ENCODE results near the gene DHX16.

DHX16 gene

DNA sequence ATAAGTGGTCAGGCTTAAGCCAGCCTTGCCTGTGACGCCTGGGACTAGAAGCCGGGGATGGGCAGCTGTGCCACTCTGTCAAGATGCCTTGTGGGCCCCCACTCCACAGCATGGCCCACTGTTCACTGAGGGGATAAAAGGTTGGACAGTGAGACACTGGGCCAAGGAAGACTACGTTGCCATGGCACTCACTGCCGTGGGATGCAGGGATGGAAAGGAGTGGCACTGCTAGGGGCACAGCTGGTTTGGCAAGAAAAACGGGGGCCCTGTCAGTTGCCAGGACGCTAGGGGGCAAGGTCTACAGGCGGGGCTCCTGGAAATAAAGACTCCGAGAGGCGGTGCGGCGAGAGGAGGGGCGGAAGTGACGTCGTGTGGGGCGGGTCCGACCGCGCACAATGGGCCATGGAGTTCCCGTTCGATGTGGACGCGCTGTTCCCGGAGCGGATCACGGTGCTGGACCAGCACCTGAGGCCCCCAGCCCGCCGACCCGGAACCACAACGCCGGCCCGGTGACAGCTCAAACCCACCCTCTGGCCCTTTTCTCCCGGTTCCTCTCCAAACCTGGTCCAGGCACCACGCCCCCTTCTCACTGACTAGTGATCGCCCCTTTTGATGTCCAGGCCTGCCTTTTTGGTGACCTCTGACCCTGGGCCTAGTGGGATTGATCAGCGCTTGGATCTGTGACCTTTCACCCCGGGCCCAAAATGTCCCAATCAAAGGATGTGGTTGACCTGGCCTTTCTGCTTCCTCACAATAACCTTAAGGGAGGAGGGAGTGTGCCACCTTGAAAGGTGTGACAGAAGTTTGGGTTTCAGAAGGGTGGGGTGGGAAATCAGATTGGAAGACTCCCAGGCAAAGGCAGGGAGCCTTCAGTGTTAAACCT, 46.1 kb downstream of the DHX16 start, which contains the start of gene ATAT1:
ATAT1 (plus strand) TSS at position 391 of the 883 bp plus-strand sequence.
- DNase-seq, result peak; percentile 88 to 93 (median 88)

- no peak for DNase-seq
These were observed 47.3 kb downstream of the DHX16 start for GRCh38 chr6:30625511-30625910.

DNA sequence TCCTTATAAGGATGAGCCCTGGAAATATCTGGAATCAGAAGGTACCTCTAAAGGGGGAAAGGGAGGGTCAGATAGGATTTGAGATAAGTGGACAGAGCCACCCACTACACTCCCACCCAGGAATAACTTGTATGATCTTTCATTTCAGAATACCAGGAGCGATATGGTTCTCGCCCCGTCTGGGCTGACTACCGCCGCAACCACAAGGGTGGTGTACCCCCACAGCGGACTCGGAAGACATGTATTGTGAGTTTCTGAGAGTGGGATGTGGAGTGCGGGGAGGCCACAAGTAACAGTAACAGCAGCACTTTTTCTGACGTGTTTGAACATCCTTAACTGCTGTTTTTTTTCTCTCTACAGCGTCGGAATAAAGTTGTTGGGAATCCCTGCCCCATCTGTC, 53.2 kb downstream of the DHX16 start:
- no peak for DNase-seq

DNA sequence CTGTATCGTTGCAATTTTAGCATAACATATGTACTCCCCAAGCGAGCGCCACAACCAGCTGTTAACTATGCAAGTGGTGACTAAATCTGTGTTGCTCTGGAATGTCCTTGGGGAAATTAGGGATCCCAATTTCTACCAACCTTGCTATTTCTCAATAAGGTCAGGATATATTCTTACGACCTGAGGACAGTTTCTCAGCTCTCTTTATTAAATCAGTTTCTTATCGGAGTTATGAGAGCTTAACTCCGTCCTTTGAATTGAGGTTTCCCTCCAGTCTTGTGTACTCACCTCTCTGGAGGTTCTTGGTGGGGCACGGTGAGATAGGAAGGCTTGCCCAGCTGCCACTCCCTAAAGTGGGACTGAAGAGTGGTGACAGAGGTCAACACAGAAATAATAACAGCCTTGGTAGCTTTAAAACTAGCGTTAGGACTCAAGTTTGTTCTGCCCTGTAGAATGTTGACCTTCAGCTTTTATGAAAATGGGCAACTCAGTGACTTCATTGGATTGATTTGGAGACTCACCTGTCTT, 54.5 kb downstream of the DHX16 start:
- no peak for DNase-seq

GRCh38 chr6:30617565-30618269, 55.1 kb downstream of the DHX16 start, which contains the start of gene MRPS18B:
Gene MRPS18B (plus strand): TSS chr6:30617840. CDS start chr6:30617866, 26 bp downstream.
- DNase-seq, result peak; percentile 97 to 99 (median 98)

DNA sequence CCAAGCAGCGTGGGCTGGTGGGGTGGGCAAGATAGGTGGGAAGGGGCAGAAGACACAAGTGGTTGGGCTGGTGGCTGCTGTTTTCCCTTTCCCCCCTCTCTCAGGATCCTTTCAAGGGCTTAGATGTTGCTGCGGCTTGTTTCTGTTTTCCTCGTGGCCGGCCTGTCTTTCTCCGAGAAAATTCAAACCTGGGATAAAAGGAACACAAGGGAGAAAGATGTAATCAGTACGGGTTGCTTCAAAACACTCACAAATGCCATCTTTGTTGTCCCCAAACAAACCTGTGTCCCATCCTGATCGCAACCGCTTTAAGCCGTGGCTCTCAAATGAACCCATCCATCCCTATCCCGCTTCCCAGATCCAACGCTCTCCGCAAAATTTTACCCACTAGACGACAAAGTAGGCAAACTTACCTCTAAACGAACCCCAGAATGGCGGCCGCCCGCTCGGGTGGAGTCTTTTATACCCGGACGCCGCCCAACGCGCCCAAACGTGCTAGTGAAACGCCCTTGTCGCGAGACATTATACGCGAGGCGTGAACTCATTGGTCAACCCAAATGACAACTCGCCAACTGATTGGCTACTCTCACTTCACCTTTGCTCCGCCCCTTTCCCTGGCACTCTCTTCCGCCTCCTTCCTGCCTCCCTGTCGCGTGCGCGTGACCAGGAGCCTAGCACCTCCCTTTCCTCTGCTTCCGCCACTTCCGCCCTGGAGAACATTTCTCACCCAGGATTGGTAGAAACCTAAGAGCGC, 55.8 kb downstream of the DHX16 start, which contains the start of gene PPP1R10:
PPP1R10 (minus strand) TSS at position 433 of the 754 bp plus-strand sequence. CDS start 7,299 bp downstream, outside the sequence.
- DNase-seq, result peak; percentile 99 to 100 (median 100)

DNA sequence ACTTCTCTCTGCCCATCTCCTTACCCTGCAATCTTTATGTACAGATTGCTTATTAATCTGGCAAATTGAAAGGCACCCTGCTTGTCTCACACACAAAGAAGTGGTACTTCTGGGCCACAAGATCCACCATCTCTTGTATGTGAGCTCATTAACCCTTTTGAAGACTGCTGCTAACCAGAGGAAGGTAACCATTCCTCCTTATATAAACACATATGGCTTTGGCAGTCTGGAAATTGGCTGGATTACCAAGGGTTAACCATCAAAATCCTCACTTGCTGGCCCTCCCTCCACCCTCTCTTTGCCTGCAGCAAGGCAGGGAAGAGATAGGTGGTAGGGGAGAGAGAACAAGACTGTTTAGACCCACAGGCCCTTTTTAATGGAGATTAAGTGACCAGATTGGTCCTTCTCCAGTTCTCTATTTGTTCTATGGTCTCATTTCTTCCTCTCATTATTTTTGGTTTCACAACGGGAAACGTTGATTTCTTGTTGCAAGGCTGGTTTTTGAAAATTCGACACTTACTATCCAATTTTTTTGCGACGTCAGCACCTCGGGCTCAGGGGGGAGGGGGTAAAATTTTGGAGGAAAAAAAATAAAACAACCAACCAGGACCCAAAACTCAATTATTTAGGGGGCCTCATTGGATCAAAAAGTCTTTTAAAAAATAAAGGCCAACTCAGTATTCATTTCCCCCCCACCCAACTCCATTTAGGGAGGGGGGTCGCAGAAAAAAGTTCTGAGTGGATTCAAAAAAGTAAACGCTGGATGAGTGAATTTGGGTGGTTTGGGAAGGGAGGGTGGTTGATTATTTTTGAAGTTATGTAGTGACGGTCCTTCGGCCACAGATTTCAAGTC, 56.6 kb downstream of the DHX16 start:
- peak in 2 of 3 donors; percentile 14 to 31 for DNase-seq

- DNase-seq, result peak; percentile 42 to 53 (median 46)
These were observed 57.4 kb downstream of the DHX16 start for GRCh38 chr6:30615219-30615957.

DNA sequence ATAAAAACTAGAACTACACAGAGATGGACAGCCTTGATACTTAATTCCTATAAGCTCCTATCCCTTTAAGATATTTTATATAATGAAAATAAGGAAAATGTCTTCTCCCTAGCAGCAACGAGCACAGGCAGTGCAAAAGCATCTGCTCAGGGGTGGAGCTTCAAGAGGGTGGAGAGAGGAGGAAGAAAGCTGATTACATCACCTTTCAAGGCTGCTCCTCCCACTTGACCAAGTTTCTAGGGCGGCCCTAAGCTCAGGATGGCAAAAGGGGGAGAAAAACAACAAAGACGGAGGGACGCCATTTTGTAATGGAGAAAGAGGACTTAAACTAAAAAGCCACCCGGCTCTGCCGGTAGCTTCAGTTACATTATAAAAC, 58.0 kb downstream of the DHX16 start:
- DNase-seq, result peak; percentile 93 to 97 (median 97)

DNA sequence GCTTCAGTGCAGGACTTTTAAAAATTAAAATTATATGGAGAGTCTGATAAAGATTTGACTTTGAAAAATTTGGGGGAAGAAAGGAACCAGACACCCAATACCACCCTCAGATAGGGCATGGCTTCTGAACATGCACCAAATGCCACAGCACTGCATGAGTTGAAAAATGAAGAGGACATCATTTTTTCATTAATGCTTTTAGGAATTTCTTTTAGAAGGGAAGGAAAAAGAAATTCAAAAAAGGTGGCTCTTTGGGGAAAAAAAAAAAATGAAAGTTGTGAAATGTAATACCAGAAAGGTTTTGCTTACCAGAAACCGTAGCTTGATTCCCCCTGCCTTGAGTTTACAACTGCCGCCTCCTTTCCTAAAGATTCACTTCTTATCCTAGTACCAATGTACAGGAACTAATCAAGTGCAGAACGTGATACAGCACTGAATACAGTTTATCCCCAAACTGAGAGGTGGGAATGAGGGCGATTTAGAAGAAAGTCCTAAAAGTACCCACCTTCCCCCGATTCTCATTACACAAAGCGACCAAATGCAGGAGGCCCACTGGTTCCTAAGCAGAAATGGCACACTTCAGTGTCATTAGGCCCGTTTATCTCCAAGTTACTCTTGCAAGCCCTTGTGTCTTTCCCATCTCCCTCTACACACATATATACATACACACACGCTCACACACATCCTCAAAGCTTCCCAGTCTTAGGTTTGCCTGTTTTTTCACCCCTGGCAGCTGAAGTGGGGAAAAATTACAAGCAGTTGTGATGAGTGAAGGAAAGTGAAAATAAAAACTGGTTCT, 58.6 kb downstream of the DHX16 start:
- DNase-seq, result no peak

DNA sequence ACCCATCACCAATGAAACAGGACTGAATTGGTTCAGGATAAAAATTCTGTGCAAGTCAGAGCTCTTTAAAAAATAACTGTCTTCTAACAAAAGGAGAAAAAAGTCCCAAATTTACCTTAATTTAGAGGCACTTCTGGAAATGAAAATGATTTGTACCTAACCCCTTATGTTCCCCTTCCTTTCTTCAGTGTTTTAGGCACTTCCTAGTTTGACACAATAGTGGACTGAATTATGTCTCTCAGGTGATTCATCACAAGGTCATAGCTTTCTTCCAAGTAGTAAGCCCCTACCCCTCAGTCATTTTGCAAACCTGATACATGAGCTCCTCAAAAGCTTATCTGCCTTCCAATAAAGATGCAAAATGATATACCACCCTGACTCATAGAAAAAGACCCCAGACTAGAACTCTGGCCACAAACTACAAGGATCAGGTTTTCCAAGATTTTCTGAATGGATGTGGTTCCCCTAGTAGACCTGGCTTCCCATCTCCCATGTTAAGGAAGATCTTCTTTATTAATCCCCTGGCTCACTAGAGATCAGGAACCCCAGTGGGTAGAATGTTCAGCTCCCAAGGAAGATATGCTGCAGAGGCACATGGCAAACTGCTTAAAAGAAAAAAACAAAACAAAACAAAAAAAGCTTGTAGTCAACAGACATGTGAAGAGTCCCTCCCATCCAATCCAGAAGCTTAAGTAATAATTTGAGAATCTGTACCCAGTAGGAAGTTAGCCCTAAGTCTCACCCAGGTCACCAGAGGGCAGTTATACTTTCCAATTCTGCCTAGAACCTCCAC, 59.4 kb downstream of the DHX16 start:
- peak in 2 of 3 donors; percentile 25 to 32 for DNase-seq

DNA sequence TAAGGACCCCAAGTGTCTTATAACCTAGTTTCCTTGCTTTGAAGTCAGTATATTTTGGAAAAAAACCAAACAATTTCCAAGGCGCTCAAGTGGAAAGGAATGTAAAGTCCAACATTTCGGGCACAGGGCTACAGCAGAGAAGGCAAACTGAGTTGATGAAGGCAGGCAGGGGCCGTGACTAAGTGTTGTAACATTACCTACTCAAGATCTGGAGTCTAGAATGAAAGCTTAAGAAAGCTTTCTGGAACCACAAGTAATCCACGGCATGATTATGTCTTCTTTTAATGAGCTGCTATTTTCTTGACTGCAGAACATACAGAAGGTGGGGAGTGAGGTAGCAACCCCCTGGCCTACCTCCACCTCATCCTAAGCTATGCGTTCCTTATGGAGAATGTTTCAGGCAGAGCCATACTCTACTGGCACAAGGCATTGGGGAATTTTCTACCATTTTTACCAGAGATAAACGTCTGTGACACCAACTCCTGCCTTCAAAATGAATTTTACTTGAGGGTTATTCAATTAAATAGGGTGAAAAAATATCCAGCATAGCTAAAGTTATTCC, 60.0 kb downstream of the DHX16 start:
- no peak for DNase-seq

DNA sequence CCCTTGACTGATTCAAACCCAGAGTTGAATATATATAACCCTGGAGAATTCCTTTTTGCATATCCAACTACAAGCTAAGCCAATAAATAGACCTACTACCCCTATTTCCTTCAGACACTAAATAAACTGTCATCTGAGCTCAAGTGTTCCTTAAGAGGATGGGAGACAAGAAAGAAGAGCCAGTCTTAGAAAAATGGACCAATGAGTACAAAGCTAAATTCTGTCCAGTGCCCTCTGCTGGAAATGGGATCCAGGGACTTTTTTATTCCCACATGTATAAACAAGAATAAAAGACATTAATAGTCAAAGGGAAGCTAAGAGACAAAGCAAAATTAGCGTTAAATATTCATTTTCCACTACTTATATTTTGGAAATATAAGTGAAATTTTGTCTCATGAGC, 60.6 kb downstream of the DHX16 start:
- DNase-seq, result peak in 1 of 3 donors; percentile 36

DNA sequence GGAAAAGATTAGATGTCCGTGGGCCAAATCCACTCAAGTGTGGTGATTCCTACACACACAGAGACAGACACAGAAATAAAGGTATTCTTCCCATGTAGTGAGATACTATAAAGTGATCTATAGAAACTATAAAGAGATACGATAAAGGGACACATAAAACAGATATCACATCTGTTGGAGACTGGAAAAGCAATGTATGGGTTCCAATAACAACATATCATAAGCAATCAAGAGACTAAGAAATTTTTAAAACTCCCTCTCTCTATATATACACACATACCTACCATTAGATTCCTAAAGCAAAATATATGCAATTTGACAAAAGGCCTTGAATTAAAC, 61.0 kb downstream of the DHX16 start:
- DNase-seq, result no peak

DNA sequence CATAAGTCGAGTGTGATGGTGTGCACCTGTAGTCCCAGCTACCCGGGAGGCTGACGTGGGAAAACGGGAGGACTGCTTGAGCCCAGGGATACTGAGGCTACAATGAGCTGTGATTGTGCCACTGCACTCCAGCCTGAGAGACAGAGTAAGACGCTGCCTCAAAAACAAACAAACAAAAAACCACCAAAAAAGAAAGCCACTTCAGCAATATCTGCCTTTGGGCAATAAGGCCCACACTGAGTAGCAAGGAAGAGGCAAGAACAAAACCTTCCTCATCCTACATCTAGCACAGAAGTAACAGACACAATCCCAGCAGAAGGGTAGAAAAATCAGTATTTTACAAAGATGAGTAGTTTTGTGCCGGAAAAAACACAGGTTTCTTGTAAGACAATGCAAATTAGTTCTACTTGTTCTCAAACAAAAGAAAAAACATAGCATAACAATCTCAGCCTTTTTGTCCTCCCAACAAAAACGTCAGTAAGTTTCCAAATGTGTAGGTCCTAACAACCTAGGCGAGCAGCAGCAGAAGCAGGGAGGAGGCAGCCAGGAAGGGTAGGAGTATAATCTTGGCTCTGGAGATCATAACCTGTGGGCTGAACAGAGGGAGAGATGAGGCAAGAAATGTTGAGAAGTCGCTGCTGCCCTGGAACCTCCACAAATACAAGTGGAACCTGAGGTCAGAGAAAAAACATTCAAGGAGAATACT, 61.5 kb downstream of the DHX16 start:
- DNase-seq, result no peak

DNA sequence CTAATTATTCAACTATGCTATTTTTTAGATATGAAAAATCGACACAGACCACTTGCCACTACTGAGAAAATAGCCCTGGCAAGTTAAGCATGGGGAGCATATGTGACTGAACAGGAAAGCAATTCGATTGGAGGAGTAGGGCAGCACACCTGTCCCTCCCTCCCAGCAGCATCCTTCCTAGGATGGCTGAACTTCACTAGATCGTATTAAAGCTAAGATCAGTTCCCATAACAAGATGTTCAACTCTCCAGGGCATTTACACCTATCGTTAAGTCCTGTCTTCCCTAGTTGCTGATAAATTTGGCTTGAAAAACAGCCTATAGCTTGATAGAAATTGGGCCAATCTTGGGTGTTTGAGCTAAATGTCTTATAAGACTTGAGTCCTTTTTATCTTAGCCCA, 62.7 kb downstream of the DHX16 start:
- no peak for DNase-seq

- no peak for DNase-seq
These were observed 68.8 kb downstream of the DHX16 start for GRCh38 chr6:30603961-30604360.

All from suppressor macrophage treated with lipopolysaccharide for 1 hour (primary cell).